Lower leg skin (tissue), 3 donors: ENCODE results near the gene RBL1.

Source experiments
- CTCF ChIP-seq, 3 donors: fragments of 450-650 bp; IDR thresholded peaks; one replicate each; pipeline ENCODE4 v1.5.1; 2016; ENCODE audit warnings: antibody characterized with exemption in 3 of 3, mild to moderate bottlenecking in 3 of 3, moderate library complexity in 2 of 3
- POLR2A ChIP-seq, 2 donors: fragments of 450-650 bp; IDR thresholded peaks; one replicate each; pipeline ENCODE4 v1.6.1; 2016 to 2017; ENCODE audit warnings: antibody characterized with exemption in 2 of 2, mild to moderate bottlenecking in 1 of 2, moderate library complexity in 1 of 2

GRCh38 chr20:37071481-37071911 lies 24.3 kb downstream of the RBL1 start:
- TF ChIP-seq CTCF (IDR thresholded peaks at IDR 0.05) (no peak), POLR2A (IDR thresholded peaks at IDR 0.05) (no peak)
